ENCODE measurements around the gene MOB3B. TPM values are rescaled to one million over a fixed set of nuclear protein-coding genes. Genes with fewer than 3 reads are reported as not detected.

Gene MOB3B
- total and polyA plus RNA-seq, 10 of the 15 experiments (the other 5 are each of a cell fraction or from before 2014, with no cell fraction given) = 0.44 to 2.7 (median 0.91) TPM

GRCh38 chr9:27491154-27491553 lies 38.5 kb downstream of the MOB3B start (continued):
- TF ChIP-seq, protein P1, sequence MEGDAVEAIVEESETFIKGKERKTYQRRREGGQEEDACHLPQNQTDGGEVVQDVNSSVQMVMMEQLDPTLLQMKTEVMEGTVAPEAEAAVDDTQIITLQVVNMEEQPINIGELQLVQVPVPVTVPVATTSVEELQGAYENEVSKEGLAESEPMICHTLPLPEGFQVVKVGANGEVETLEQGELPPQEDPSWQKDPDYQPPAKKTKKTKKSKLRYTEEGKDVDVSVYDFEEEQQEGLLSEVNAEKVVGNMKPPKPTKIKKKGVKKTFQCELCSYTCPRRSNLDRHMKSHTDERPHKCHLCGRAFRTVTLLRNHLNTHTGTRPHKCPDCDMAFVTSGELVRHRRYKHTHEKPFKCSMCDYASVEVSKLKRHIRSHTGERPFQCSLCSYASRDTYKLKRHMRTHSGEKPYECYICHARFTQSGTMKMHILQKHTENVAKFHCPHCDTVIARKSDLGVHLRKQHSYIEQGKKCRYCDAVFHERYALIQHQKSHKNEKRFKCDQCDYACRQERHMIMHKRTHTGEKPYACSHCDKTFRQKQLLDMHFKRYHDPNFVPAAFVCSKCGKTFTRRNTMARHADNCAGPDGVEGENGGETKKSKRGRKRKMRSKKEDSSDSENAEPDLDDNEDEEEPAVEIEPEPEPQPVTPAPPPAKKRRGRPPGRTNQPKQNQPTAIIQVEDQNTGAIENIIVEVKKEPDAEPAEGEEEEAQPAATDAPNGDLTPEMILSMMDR (IDR thresholded peaks at IDR 0.05 in 2 of 3, conservative IDR thresholded peaks at IDR 0.05 in 1 of 3; ENCODE audit: control insufficient read depth in 2 of 3, extremely low read depth in 1 of 3, insufficient read depth in 1 of 3, low read depth in 3 of 3, low read length in 3 of 3) = no peak
- no peak for TF ChIP-seq MYC (IDR thresholded peaks at IDR 0.05; ENCODE audit: insufficient read depth, insufficient read length, insufficient replicate concordance, low read length, severe bottlenecking)

DNA sequence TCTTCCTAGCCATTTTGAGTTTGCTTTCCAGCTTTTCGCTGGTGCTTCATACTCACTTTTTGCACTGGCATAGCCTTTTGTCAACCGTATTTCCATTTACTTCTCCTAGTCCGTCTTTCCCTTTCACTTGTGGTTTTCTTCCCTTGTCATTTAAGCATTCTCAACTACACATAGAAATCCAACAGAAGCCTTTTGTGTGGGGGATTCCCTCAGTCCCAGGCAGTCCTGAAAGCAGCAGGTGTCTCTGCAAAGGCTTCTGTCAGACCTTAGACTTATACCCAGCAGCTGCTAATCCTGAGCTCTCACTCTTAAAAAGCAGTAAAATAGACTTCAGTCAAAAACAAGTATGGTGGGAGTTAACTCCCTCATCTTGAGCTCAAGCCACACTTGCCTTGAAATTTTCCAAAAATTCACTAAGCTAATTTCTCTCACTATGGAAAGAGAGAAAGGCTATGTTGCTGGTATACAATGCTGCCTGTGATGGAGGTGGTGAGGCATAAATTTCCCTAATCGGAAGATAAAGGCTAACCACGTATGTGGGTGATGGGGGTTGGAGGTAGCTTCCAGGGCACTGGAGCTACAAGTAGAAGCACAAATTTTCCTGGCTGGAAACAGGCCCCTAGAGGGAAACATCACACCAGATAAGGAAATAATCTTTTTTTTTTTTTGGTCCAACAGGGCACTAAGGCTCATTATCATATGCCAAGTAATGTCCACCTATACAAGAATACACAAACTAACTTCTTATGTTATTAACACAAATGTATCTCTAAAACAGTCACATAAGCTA lies 40.3 kb downstream of the MOB3B start:
- ATAC-seq (peak; percentile 88), FAIRE-seq (no peak), DNase-seq (ENCODE audit: low read depth, low spot score) (peak; percentile 50)
- in situ Hi-C loops (cut with MboI) = no loop called here
- H2AFZ ChIP-seq (ENCODE audit: control insufficient read depth, low read depth, low read length) = no peak overlapping the region
- WGBS (ENCODE audit: insufficient coverage, insufficient replicate concordance, low lambda C conversion rate, missing lambda C conversion rate) = 30% methylated on average over 5 of the region's 5 CpGs
- BruUV-seq (replicated peaks) = no TSS peak
- ChIA-PET POLR2A (interaction anchor here (0.7 to 1.7 kb wide), 4 partner anchors 28 to 84 kb away, joined by 3 to 4 read pairs (median 4); partner anchors contain the start of gene C9orf72), RAD21 (ENCODE audit: unreplicated experiment) (interaction anchor here (0.6 to 1.6 kb wide), 11 partner anchors 27 to 176 kb away, joined by 3 to 9 read pairs (median 3); partner anchors contain the start of gene MOB3B), SMC1A (ENCODE audit: uncharacterized antibody, unreplicated experiment) (interaction anchor here (0.6 to 5.7 kb wide), 22 partner anchors 10 to 156 kb away, joined by 3 to 22 read pairs (median 4); partner anchors contain the start of genes IFNK and MOB3B), CTCF (interaction anchor here (0.6 to 2.8 kb wide), 8 partner anchors 13 to 156 kb away, joined by 3 to 18 read pairs (median 4); partner anchors contain the start of gene MOB3B)
- H3K4me3 ChIP-seq = peak overlapping the region; percentile 47; the same call in 1 of the 2 replicates
- H3K27me3 ChIP-seq (replicated peaks in 1 of 2; ENCODE audit: control insufficient read depth in 2 of 2, insufficient read depth in 2 of 2, low read length in 1 of 2) = no peaks in the 10 kb centered on the region
- H3K4me2 ChIP-seq (ENCODE audit: control insufficient read depth, insufficient read depth) = peak overlapping the region; percentile 76
- no peaks in the 10 kb centered on the region for H3K79me2 ChIP-seq (ENCODE audit: control insufficient read depth, insufficient read depth, low read length)
- H4K20me1 ChIP-seq (ENCODE audit: control insufficient read depth, insufficient read depth) = no peaks in the 10 kb centered on the region
- peak overlapping the region; percentile 52; the same call in 1 of the 2 replicates for H3K27ac ChIP-seq (ENCODE audit: control insufficient read depth, insufficient read depth)
- no peaks in the 10 kb centered on the region; the same call in 2 of the 3 replicates for H3K9me3 ChIP-seq (replicated peaks; ENCODE audit: control insufficient read depth, insufficient read depth, low read length)
- H3K9ac ChIP-seq (ENCODE audit: control insufficient read depth, insufficient read depth, low read length) = no peak overlapping the region
- peaks cover 41% of the 10 kb centered on the region for H3K4me1 ChIP-seq (ENCODE audit: control insufficient read depth, insufficient read depth, low read length)
- intact Hi-C loops (cut with micrococcal nuclease; ENCODE audit: unreplicated experiment) = loop anchor here (2.0 kb wide), 1 partner anchor 110 kb away; no protein-coding TSS in a partner anchor
- H3K36me3 ChIP-seq (ENCODE audit: control insufficient read depth in 2 of 2, insufficient read depth in 2 of 2, low read length in 1 of 2) = no peaks in the 10 kb centered on the region
- TF ChIP-seq TCF3 (IDR thresholded peaks at IDR 0.05; ENCODE audit: borderline replicate concordance, insufficient read depth, low read depth, low read length) (peak; percentile 89; the same call in 1 of the 2 replicates), GABPA (IDR thresholded peaks at IDR 0.05; ENCODE audit: low read depth) (0 out of 2 replicates have a peak, but pooled peaks have one; percentile 14), SIN3A (IDR thresholded peaks at IDR 0.05; ENCODE audit: low read depth, low read length) (no peak), FOXM1 (IDR thresholded peaks at IDR 0.05; ENCODE audit: low read depth, low read length) (peak; percentile 62), IRF4 (IDR thresholded peaks at IDR 0.05; ENCODE audit: low read depth, low read length) (0 out of 2 replicates have a peak, but pooled peaks have one; percentile 24), JUNB (IDR thresholded peaks at IDR 0.05) (peak; percentile 29; the same call in 1 of the 2 replicates), IKZF1 (conservative IDR thresholded peaks at IDR 0.05) (peak; percentile 51), TCF12 (IDR thresholded peaks at IDR 0.05; ENCODE audit: low read depth, low read length) (peak; percentile 85), MTA3 (IDR thresholded peaks at IDR 0.05; ENCODE audit: borderline replicate concordance, low read length) (no peak; the same call in 1 of the 2 replicates), PML (IDR thresholded peaks at IDR 0.05; ENCODE audit: low read length) (no peak), ETV6 (conservative IDR thresholded peaks at IDR 0.05 in 1 of 2, IDR thresholded peaks at IDR 0.05 in 1 of 2; ENCODE audit: borderline replicate concordance in 1 of 2, low read depth in 1 of 2) (peak in 1 of 2 experiments; percentile 67; a peak in 2 of 4 replicates), CHD4 (IDR thresholded peaks at IDR 0.05) (no peak), NRF1 (conservative IDR thresholded peaks at IDR 0.05; ENCODE audit: low read depth, low read length) (no peak), CHD2 (IDR thresholded peaks at IDR 0.05; ENCODE audit: borderline replicate concordance, low read depth, low read length) (no peak), CBX5 (IDR thresholded peaks at IDR 0.05; ENCODE audit: low read depth) (0 out of 2 replicates have a peak, but pooled peaks have one; percentile 51), TCF7 (IDR thresholded peaks at IDR 0.05; ENCODE audit: borderline replicate concordance) (peak; percentile 74; the same call in 1 of the 2 replicates), ZSCAN29 (IDR thresholded peaks at IDR 0.05) (no peak)
- TF ChIP-seq, protein P2, sequence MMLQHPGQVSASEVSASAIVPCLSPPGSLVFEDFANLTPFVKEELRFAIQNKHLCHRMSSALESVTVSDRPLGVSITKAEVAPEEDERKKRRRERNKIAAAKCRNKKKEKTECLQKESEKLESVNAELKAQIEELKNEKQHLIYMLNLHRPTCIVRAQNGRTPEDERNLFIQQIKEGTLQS (IDR thresholded peaks at IDR 0.05; ENCODE audit: borderline replicate concordance, extremely low read depth, low read depth, low read length) = no peak

Measured in GM12878 (cell line).